C1 segment of cervical spinal cord (tissue), 14 donors: ENCODE results near the gene GIPC2.

Experiments used
- DNase-seq, 14 donors: peaks; one replicate each; lab custom pipeline; 2025; lab: John Stamatoyannopoulos, UW

Gene GIPC2

GRCh38 chr1:78143152-78143551 is 97.4 kb downstream of the GIPC2 start:
- DNase-seq: no peak

GRCh38 chr1:78143673-78144072 is 97.9 kb downstream of the GIPC2 start:
- no peak for DNase-seq

- peak in 3 of 14 donors; percentile 1 to 5 (median 4) for DNase-seq
Measured at GRCh38 chr1:78145105-78145580, 99.4 kb downstream of the GIPC2 start.

GRCh38 chr1:78146205-78146771 is 100.5 kb downstream of the GIPC2 start:
- DNase-seq: no peak

GRCh38 chr1:78147031-78147430 is 101.3 kb downstream of the GIPC2 start:
- no peak for DNase-seq

GRCh38 chr1:78153092-78153736 is 107.4 kb downstream of the GIPC2 start:
- DNase-seq: no peak

- no peak for DNase-seq
Measured at GRCh38 chr1:78155121-78155520, 109.4 kb downstream of the GIPC2 start.

GRCh38 chr1:78156805-78157521 is 111.2 kb downstream of the GIPC2 start:
- DNase-seq: no peak

GRCh38 chr1:78165816-78166215 is 120.0 kb downstream of the GIPC2 start:
- DNase-seq: no peak

GRCh38 chr1:78168306-78168705 is 122.5 kb downstream of the GIPC2 start:
- no peak for DNase-seq

- no peak for DNase-seq
Measured at GRCh38 chr1:78170859-78171258, 125.1 kb downstream of the GIPC2 start.

GRCh38 chr1:78171736-78172590 is 126.2 kb downstream of the GIPC2 start:
- no peak for DNase-seq

- DNase-seq: no peak
Measured at GRCh38 chr1:78176448-78176847, 130.7 kb downstream of the GIPC2 start.

GRCh38 chr1:78177708-78178270 is 132.0 kb downstream of the GIPC2 start:
- no peak for DNase-seq

- DNase-seq: no peak
Measured at GRCh38 chr1:78178816-78179215, 133.1 kb downstream of the GIPC2 start.

- no peak for DNase-seq
Measured at GRCh38 chr1:78184460-78185072, 138.8 kb downstream of the GIPC2 start.
